Kidney (tissue), 14 donors: ENCODE results near the gene DR1. TPM values are rescaled to one million over a fixed set of nuclear protein-coding genes. Genes with fewer than 3 reads are reported as not detected.

Experiments
- DNase-seq, 5 donors: peaks; one replicate each; pipeline ENCODE4 v3.0.0-alpha.2; 2013 to 2020
- FAIRE-seq: peaks from 2 replicates; lab custom pipeline; 2012; peaks lifted over from hg19 to GRCh38; lab: Jason Lieb, UNC
- H3K27ac ChIP-seq, 2 donors: one replicate each; pipeline ENCODE4 v1.7.0; 2013; ENCODE audit warnings: low read depth in 2 of 2, low read length in 2 of 2, inconsistent platforms in 1 of 2
- H3K27me3 ChIP-seq: one replicate; pipeline ENCODE4 v1.7.1; 2013; ENCODE audit warnings: low read length, inconsistent platforms; ENCODE audit not compliant: control insufficient read depth, insufficient read depth
- H3K36me3 ChIP-seq, 3 donors: one replicate each; pipeline versions ENCODE4 v1.7.0 to v1.7.1; 2013; ENCODE audit warnings: low read length in 3 of 3, control low read depth in 1 of 3, inconsistent platforms in 1 of 3; ENCODE audit not compliant: insufficient read depth in 3 of 3, control insufficient read depth in 2 of 3
- H3K4me1 ChIP-seq, 3 donors: one replicate each; pipeline versions ENCODE4 v1.7.0 to v1.7.1; 2013; ENCODE audit warnings: low read length in 3 of 3, inconsistent platforms in 1 of 3, low read depth in 1 of 3; ENCODE audit not compliant: control insufficient read depth in 2 of 3, insufficient read depth in 2 of 3
- H3K4me3 ChIP-seq, 3 donors: one replicate each; pipeline versions ENCODE4 v1.7.0 to v1.8.1; 2013; ENCODE audit warnings: low read length in 3 of 3, control low read depth in 1 of 3, inconsistent platforms in 1 of 3
- H3K9ac ChIP-seq, 3 donors: one replicate each; pipeline versions ENCODE4 v1.7.0 to v1.7.1; 2013; ENCODE audit warnings: low read length in 3 of 3, control low read depth in 1 of 3, inconsistent platforms in 1 of 3
- H3K9me3 ChIP-seq, 3 donors: one replicate each; pipeline versions ENCODE4 v1.7.0 to v1.7.1; 2013; ENCODE audit warnings: low read length in 3 of 3, control low read depth in 1 of 3, inconsistent platforms in 1 of 3; ENCODE audit not compliant: control insufficient read depth in 2 of 3, insufficient read depth in 1 of 3
- intact Hi-C: fragments of 100-400 bp; cut with DNase I; formaldehyde crosslinking; loops from one replicate; pipeline ENCODE4 v1.11.1; 2022
- polyA plus RNA-seq: library from polyadenylated mRNA; stranded (reverse); fragments of 350-450 nt; fragmentation: Illumina TruSeq; extraction: RNeasy Lipid Tissue Mini Kit (QIAGEN cat#74804); gene quantifications from one replicate; pipeline ENCODE4 v1.2.3, GENCODE V29; 2014; ENCODE audit warnings: low read depth, low replicate concordance; ENCODE audit not compliant: insufficient read depth
- total RNA-seq: library from RNA; stranded (reverse); fragmentation: NEBNext Ultra II Directional; extraction: Animal tissue kit (Norgen Biotek cat#: 25700); gene quantifications from one replicate; pipeline ENCODE4 v1.2.1, GENCODE V29; 2021
- TF ChIP-seq, protein P1 (sequence below): IDR thresholded peaks from 3 replicates; pipeline ENCODE4 v1.5.1; 2012; ENCODE audit warnings: mild to moderate bottlenecking, moderate library complexity, borderline replicate concordance; ENCODE audit not compliant: insufficient read depth; ENCODE audit errors: extremely low read depth
- donor health status: control.
- donor health status: control.
- donor health status: control.
- donor health status: control.
- donor health status: control.
- donor health status: DM: yes; HTN: yes; CAD: no.
- donor health status: Normal renal cell carcinoma (clear cell type).

Gene DR1
- total and polyA plus RNA-seq, 2 donors from 2014 or later, result 15.6 to 49.8 TPM

DNA sequence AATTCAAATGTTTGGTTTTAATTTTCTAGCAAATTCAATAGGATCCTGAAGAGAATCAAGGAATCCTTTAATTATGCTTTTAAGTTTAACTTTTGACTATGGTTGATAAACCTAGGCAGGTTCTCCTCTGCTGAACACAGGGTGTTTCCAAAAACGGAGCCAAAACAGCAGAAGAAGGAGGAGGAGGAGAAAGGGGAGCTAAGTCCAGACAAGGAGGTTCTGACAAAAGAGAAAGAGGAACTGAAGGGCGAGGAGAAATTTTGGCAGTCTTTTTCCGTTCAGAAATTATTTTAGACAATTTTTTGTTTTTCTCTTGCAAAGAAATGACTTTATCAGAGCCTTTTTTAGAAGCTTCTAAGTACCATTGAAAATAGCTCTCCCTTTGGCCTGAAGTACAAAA lies 69.0 kb downstream of the DR1 start:
- no peak overlapping the region for H3K27ac ChIP-seq
- no peak for FAIRE-seq
- DNase-seq, result no peak

DNA sequence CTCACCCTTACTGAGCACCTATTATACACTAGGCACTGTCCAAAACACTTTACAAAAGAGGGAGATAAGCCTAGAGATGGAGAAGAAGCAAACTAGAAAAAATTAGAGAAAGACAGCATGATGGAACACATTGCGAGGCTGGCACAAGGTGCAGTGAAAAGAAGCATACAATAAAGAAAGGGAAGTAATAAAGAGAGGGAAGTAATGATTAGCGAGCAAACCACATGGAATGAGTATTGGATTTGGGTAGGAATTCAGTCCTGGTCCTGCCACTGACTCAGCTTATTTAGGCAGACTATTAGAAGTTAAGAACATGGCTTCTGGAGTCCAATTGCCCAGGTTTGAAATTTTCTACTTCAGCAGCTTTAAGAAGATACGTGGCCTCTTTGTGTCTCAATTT lies 69.6 kb downstream of the DR1 start:
- TF ChIP-seq, protein P1, sequence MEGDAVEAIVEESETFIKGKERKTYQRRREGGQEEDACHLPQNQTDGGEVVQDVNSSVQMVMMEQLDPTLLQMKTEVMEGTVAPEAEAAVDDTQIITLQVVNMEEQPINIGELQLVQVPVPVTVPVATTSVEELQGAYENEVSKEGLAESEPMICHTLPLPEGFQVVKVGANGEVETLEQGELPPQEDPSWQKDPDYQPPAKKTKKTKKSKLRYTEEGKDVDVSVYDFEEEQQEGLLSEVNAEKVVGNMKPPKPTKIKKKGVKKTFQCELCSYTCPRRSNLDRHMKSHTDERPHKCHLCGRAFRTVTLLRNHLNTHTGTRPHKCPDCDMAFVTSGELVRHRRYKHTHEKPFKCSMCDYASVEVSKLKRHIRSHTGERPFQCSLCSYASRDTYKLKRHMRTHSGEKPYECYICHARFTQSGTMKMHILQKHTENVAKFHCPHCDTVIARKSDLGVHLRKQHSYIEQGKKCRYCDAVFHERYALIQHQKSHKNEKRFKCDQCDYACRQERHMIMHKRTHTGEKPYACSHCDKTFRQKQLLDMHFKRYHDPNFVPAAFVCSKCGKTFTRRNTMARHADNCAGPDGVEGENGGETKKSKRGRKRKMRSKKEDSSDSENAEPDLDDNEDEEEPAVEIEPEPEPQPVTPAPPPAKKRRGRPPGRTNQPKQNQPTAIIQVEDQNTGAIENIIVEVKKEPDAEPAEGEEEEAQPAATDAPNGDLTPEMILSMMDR, result no peak
- H3K27ac ChIP-seq, result peak overlapping the region in 1 of 2 donors; percentile 23
- H3K27me3 ChIP-seq, result no peaks in the 10 kb centered on the region
- intact Hi-C loops, result no loop called here
- DNase-seq (no peak), FAIRE-seq (no peak)
- H3K4me1 ChIP-seq, result peaks cover 0 to 2% (median 0%) of the 10 kb centered on the region in 3 donors
- H3K9ac ChIP-seq, result no peak overlapping the region
- no peak overlapping the region for H3K4me3 ChIP-seq
- H3K9me3 ChIP-seq, result no peaks in the 10 kb centered on the region
- H3K36me3 ChIP-seq, result no peaks in the 10 kb centered on the region

More for the DNA sequence above, 69.0 kb downstream of the DR1 start:
- Histone ChIP-seq H3K9ac (no peak overlapping the region), H3K4me3 (peak overlapping the region in 1 of 3 donors; percentile 11), H3K4me1 (peaks cover 0 to 2% (median 0%) of the 10 kb centered on the region in 3 donors), H3K36me3 (no peaks in the 10 kb centered on the region), H3K9me3 (no peaks in the 10 kb centered on the region), H3K27me3 (no peaks in the 10 kb centered on the region)
- TF ChIP-seq, protein P1, result no peak
- intact Hi-C loops, result no loop called here

DNA sequence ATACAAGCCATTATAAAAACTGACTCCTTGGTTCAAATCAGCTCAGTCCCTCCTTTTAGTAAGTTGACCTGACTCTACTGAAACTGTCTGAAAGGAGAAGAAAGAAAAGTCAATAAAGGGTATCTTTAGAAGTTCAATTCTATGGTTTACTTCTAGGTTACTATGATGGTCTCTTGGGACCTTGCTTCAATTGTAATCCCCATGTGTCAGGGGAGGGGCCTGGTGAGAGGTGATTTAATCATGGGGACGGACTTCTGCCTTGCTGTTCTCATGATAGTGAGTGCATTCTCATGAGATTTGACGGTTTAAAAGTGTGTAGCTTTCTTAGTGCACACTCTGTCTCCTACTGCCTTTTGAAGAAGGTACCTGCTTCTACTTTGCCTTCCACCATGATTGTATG lies 70.5 kb downstream of the DR1 start:
- intact Hi-C loops, result no loop called here
- no peak overlapping the region for H3K9ac ChIP-seq
- H3K9me3 ChIP-seq, result no peaks in the 10 kb centered on the region
- H3K4me1 ChIP-seq, result peaks cover 0 to 2% (median 0%) of the 10 kb centered on the region in 3 donors
- DNase-seq (no peak), FAIRE-seq (no peak)
- no peak overlapping the region for H3K4me3 ChIP-seq
- no peaks in the 10 kb centered on the region for H3K27me3 ChIP-seq
- no peak overlapping the region for H3K27ac ChIP-seq
- no peaks in the 10 kb centered on the region for H3K36me3 ChIP-seq
- TF ChIP-seq, protein P1, result no peak

Other genes with a start within 250 kb of the DR1 start
- gene TMED5, start 165.5 kb upstream of the DR1 start, total RNA-seq, result 55.2 TPM
- gene TMED5, start 165.5 kb upstream of the DR1 start, polyA plus RNA-seq, result 45.3 TPM
- gene CCDC18, start 165.2 kb upstream of the DR1 start, total RNA-seq, result 3.9 TPM
- 1.2 TPM for gene CCDC18, start 165.2 kb upstream of the DR1 start, polyA plus RNA-seq
- gene FNBP1L, start 102.2 kb downstream of the DR1 start, total RNA-seq, result 57.3 TPM
- gene FNBP1L, start 102.2 kb downstream of the DR1 start, polyA plus RNA-seq, result 32.7 TPM